Measurements from ENCODE around the gene ITGA1. TPM values are rescaled to one million over a fixed set of nuclear protein-coding genes. Genes with fewer than 3 reads are reported as not detected.

ITGA1 gene
- total RNA-seq, 1 donor from 2014 or later = 42.7 TPM

DNA sequence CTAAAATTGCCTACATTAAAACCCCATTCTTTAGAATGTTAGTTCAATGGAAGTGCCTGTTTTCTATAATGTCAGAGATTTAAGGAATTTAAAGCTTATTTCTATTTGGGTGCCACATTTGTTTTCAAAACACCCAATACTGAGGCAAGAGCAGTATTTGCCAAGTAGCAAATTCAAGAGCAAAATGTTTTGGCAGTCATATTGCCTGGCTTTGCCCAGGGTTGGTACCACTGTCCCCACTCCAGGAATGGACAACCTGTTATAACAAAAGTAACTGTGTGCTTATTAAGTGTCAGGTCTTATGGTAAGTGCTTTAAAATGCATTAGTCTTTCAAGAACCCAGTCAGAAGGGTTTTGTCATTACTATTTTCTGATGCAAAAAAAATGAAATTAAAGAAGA is 19.3 kb downstream of the ITGA1 start:
- Histone ChIP-seq H3K36me3 (no peaks in the 10 kb centered on the region), H3K27ac (no peak overlapping the region), H3K9me3 (no peaks in the 10 kb centered on the region), H3K4me3 (no peak overlapping the region), H3K27me3 (no peaks in the 10 kb centered on the region), H3K4me1 (peaks cover 49% of the 10 kb centered on the region)
- intact Hi-C loops (cut with DNase I) = no loop called here
- DNase-seq (ENCODE audit: extremely low spot score in 2 of 2) = no peak
- TF ChIP-seq, protein P1, sequence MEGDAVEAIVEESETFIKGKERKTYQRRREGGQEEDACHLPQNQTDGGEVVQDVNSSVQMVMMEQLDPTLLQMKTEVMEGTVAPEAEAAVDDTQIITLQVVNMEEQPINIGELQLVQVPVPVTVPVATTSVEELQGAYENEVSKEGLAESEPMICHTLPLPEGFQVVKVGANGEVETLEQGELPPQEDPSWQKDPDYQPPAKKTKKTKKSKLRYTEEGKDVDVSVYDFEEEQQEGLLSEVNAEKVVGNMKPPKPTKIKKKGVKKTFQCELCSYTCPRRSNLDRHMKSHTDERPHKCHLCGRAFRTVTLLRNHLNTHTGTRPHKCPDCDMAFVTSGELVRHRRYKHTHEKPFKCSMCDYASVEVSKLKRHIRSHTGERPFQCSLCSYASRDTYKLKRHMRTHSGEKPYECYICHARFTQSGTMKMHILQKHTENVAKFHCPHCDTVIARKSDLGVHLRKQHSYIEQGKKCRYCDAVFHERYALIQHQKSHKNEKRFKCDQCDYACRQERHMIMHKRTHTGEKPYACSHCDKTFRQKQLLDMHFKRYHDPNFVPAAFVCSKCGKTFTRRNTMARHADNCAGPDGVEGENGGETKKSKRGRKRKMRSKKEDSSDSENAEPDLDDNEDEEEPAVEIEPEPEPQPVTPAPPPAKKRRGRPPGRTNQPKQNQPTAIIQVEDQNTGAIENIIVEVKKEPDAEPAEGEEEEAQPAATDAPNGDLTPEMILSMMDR (IDR thresholded peaks at IDR 0.05) = no peak
- TF ChIP-seq POLR2A (IDR thresholded peaks at IDR 0.05) (no peak), POLR2AphosphoS5 (IDR thresholded peaks at IDR 0.05; ENCODE audit: insufficient read depth in 1 of 2, low read depth in 1 of 2) (no peak)

DNA sequence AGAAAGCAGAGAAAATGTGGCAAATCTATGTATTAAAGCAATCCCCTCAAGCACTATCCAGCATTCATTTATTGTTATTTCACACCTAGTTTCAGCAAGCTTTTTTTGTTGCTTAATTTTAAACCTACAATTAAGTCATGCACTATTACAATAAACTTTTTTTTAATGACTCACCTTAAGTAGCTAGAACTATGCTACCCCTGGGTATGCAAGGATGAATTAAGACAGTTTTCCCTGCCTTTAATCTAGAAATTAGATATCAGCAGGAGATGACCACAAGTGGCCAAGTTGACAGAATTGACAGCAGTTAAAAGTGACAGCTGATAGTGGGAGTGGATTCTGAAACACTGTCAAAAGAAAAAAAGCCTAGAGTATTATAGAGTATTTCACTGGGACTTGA is 20.0 kb downstream of the ITGA1 start:
- no peaks in the 10 kb centered on the region for H3K36me3 ChIP-seq
- no peak overlapping the region for H3K27ac ChIP-seq
- H3K4me1 ChIP-seq = peaks cover 42% of the 10 kb centered on the region
- H3K9me3 ChIP-seq = no peaks in the 10 kb centered on the region
- TF ChIP-seq, protein P1 (IDR thresholded peaks at IDR 0.05) = no peak
- TF ChIP-seq POLR2A (IDR thresholded peaks at IDR 0.05) = no peak
- no peak for TF ChIP-seq POLR2AphosphoS5 (IDR thresholded peaks at IDR 0.05; ENCODE audit: insufficient read depth in 1 of 2, low read depth in 1 of 2)
- no peak for DNase-seq (ENCODE audit: extremely low spot score in 2 of 2)
- no peaks in the 10 kb centered on the region for H3K27me3 ChIP-seq
- no peak overlapping the region for H3K4me3 ChIP-seq
- intact Hi-C loops (cut with DNase I) = no loop called here

DNA sequence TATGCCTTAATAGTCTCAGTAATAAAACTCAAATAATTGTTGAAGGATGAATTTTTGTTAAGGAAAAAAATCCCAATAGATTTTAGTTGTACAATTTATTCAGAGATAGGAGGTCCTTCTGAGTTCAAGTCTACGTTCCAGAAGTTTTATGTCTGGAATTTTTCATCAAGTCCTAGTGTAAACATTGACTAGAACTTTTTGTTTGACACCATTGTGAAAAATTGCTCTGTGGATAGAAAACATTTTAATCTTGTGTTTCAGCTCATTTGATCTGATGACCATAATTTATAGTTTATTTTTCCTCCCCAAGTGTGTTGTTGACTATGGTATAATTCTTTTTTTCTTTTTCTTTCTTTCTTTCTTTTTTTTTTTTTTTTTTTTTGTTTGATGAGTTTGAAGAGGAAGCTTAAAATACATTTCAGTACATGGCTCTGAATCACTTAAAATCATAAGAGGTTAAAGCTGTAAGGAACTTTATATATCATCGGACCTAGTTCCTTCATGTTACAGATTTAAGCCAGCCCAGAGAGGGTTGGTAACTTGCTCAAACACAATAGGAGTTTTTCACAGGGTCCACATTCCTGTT is 20.7 kb downstream of the ITGA1 start:
- no peak for DNase-seq (ENCODE audit: extremely low spot score in 2 of 2)
- no peak overlapping the region for H3K27ac ChIP-seq
- intact Hi-C loops (cut with DNase I) = no loop called here
- H3K27me3 ChIP-seq = no peaks in the 10 kb centered on the region
- no peak overlapping the region for H3K4me3 ChIP-seq
- peaks cover 35% of the 10 kb centered on the region for H3K4me1 ChIP-seq
- H3K9me3 ChIP-seq = no peaks in the 10 kb centered on the region
- H3K36me3 ChIP-seq = no peaks in the 10 kb centered on the region
- TF ChIP-seq POLR2A (IDR thresholded peaks at IDR 0.05) = no peak
- TF ChIP-seq, protein P1 (IDR thresholded peaks at IDR 0.05) = no peak
- TF ChIP-seq POLR2AphosphoS5 (IDR thresholded peaks at IDR 0.05; ENCODE audit: insufficient read depth in 1 of 2, low read depth in 1 of 2) = no peak

DNA sequence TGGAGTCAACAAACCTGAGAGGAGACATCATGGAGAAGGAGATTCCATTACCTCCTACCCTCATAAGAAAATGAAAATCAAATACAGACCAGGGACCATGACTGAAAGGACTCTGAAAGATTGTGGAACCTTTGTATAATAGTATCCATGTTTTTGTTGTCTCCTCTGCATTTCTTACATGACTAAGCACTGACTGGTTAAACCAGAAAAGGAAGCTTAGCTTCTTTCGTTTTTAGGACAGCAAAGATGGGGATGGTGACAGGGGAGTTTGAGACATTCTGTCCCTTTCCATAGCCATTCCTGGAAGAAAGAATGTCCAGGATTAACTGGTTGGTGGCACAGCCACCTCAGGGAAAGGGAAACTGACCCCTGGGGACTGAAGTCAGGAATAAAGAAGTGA is 22.2 kb downstream of the ITGA1 start:
- no peak for DNase-seq (ENCODE audit: extremely low spot score in 2 of 2)
- TF ChIP-seq POLR2AphosphoS5 (IDR thresholded peaks at IDR 0.05; ENCODE audit: insufficient read depth in 1 of 2, low read depth in 1 of 2) (peak in 1 of 2 donors; percentile 43), POLR2A (IDR thresholded peaks at IDR 0.05) (no peak)
- H3K9me3 ChIP-seq = no peaks in the 10 kb centered on the region
- H3K4me3 ChIP-seq = no peak overlapping the region
- H3K4me1 ChIP-seq = peaks cover 22% of the 10 kb centered on the region
- H3K27ac ChIP-seq = peak overlapping the region; percentile 18
- H3K36me3 ChIP-seq = no peaks in the 10 kb centered on the region
- intact Hi-C loops (cut with DNase I) = no loop called here
- H3K27me3 ChIP-seq = no peaks in the 10 kb centered on the region

DNA sequence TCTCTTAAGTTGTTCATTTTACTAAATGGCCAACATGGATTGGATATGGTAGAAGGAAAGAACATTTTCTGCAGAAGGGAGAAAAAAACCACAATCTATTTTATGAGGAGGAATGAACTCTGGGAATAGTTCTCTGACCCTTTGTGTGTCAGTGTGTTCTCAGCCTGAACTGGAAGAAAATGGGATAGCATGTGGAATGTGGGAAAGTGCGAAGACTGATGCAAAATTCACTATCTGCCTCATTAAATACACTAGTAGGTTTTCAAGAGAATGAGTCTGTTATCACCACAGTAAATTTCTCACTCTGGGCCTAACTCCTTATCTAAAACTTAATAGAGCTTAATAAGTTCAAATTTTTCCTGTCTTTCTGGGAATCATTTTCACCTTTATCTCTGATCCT is 22.7 kb downstream of the ITGA1 start:
- TF ChIP-seq, protein P1 (IDR thresholded peaks at IDR 0.05) = no peak
- TF ChIP-seq POLR2A (IDR thresholded peaks at IDR 0.05) (no peak), POLR2AphosphoS5 (IDR thresholded peaks at IDR 0.05; ENCODE audit: insufficient read depth in 1 of 2, low read depth in 1 of 2) (no peak)
- no peak for DNase-seq (ENCODE audit: extremely low spot score in 2 of 2)
- Histone ChIP-seq H3K4me1 (peaks cover 16% of the 10 kb centered on the region), H3K4me3 (no peak overlapping the region), H3K9me3 (no peaks in the 10 kb centered on the region), H3K27ac (peak overlapping the region; percentile 18), H3K27me3 (no peaks in the 10 kb centered on the region), H3K36me3 (no peaks in the 10 kb centered on the region)
- intact Hi-C loops (cut with DNase I) = no loop called here

Data from vagina (tissue), 2 donors.